Liver (tissue), 9 donors: ENCODE measurements around the gene ERBB4. TPM values are rescaled to one million over a fixed set of nuclear protein-coding genes. Genes with fewer than 3 reads are reported as not detected.

Experiments used
- DNase-seq: peaks from one replicate; pipeline ENCODE4 v3.0.0-alpha.2; 2017; ENCODE audit warnings: low spot score
- H3K27ac ChIP-seq, 2 donors: one replicate each; pipeline ENCODE4 v1.7.0; 2013; ENCODE audit warnings: inconsistent platforms in 2 of 2, low read length in 2 of 2, control low read depth in 1 of 2, low read depth in 1 of 2, mild to moderate bottlenecking in 1 of 2
- H3K27me3 ChIP-seq, 4 donors: one replicate each; pipeline versions ENCODE4 v1.6.1 to v1.7.0; 2013; ENCODE audit warnings: low read length in 3 of 4, inconsistent platforms in 1 of 4, mild to moderate bottlenecking in 1 of 4, moderate library complexity in 1 of 4; ENCODE audit not compliant: control insufficient read depth in 4 of 4, insufficient read depth in 4 of 4
- H3K36me3 ChIP-seq, 4 donors: one replicate each; pipeline versions ENCODE4 v1.6.1 to v1.7.0; 2013; ENCODE audit warnings: low read length in 3 of 4, mild to moderate bottlenecking in 3 of 4, low read depth in 1 of 4, moderate library complexity in 1 of 4; ENCODE audit not compliant: control insufficient read depth in 4 of 4, insufficient read depth in 3 of 4
- H3K4me1 ChIP-seq, 4 donors: one replicate each; pipeline versions ENCODE4 v1.6.1 to v1.7.0; 2013; ENCODE audit warnings: low read length in 3 of 4, mild to moderate bottlenecking in 3 of 4, moderate library complexity in 1 of 4; ENCODE audit not compliant: control insufficient read depth in 4 of 4, insufficient read depth in 4 of 4
- H3K4me3 ChIP-seq, 3 donors: one replicate each; pipeline versions ENCODE4 v1.6.1 to v1.7.0; 2013; ENCODE audit warnings: low read length in 3 of 3, control low read depth in 1 of 3, low read depth in 1 of 3, mild to moderate bottlenecking in 1 of 3
- H3K9ac ChIP-seq, 2 donors: one replicate each; pipeline ENCODE4 v1.7.0; 2013; ENCODE audit warnings: low read length in 2 of 2, mild to moderate bottlenecking in 2 of 2, moderate library complexity in 2 of 2, control low read depth in 1 of 2, low read depth in 1 of 2
- H3K9me3 ChIP-seq, 4 donors: one replicate each; pipeline versions ENCODE4 v1.6.1 to v1.7.0; 2013; ENCODE audit warnings: low read length in 3 of 4; ENCODE audit not compliant: control insufficient read depth in 4 of 4
- ATF3 ChIP-seq: IDR thresholded peaks from 2 replicates; pipeline ENCODE4 v1.6.1; 2016; ENCODE audit warnings: antibody characterized with exemption
- CTCF ChIP-seq: fragments of 150-350 bp; IDR thresholded peaks from 2 replicates; pipeline ENCODE4 v1.5.1; 2017; ENCODE audit warnings: improper control_type of control experiment, low read depth, low read length; ENCODE audit not compliant: missing input control
- EGR1 ChIP-seq, 2 donors: IDR thresholded peaks; 2 replicates each; pipeline ENCODE4 v1.6.1; 2016 to 2018; ENCODE audit warnings: antibody characterized with exemption in 2 of 2, low read depth in 2 of 2
- FOXA1 ChIP-seq: IDR thresholded peaks from 2 replicates; pipeline ENCODE4 v1.6.1; 2016; ENCODE audit warnings: antibody characterized with exemption
- GABPA ChIP-seq, 2 donors: IDR thresholded peaks in 1 of 2; conservative IDR thresholded peaks in 1 of 2; 2 replicates each; pipeline ENCODE4 v1.6.1; 2016; ENCODE audit warnings: antibody characterized with exemption in 2 of 2, mild to moderate bottlenecking in 1 of 2, moderate library complexity in 1 of 2
- HNF4A ChIP-seq, 2 donors: conservative IDR thresholded peaks; 2 replicates each; pipeline ENCODE4 v1.6.1; 2016; ENCODE audit warnings: antibody characterized with exemption in 2 of 2, mild to moderate bottlenecking in 2 of 2
- HNF4G ChIP-seq: IDR thresholded peaks from 2 replicates; pipeline ENCODE4 v1.6.1; 2016; ENCODE audit warnings: antibody characterized with exemption
- JUND ChIP-seq, 2 donors: IDR thresholded peaks; 2 replicates each; pipeline ENCODE4 v1.6.1; 2016; ENCODE audit warnings: antibody characterized with exemption in 2 of 2
- MAX ChIP-seq: IDR thresholded peaks from 2 replicates; pipeline ENCODE4 v1.6.1; 2016; ENCODE audit warnings: antibody characterized with exemption
- NR2F2 ChIP-seq: IDR thresholded peaks from 2 replicates; pipeline ENCODE4 v1.6.1; 2016; ENCODE audit warnings: antibody characterized with exemption
- RAD21 ChIP-seq, 2 donors: IDR thresholded peaks; 2 replicates each; pipeline ENCODE4 v1.6.1; 2016; ENCODE audit warnings: antibody characterized with exemption in 2 of 2, mild to moderate bottlenecking in 2 of 2
- RXRA ChIP-seq, 2 donors: IDR thresholded peaks; 2 replicates each; pipeline ENCODE4 v1.6.1; 2017 to 2018; ENCODE audit warnings: antibody characterized with exemption in 2 of 2, mild to moderate bottlenecking in 1 of 2
- SP1 ChIP-seq: IDR thresholded peaks from 2 replicates; pipeline ENCODE4 v1.6.1; 2018; ENCODE audit warnings: antibody characterized with exemption, mild to moderate bottlenecking
- TAF1 ChIP-seq: conservative IDR thresholded peaks from 2 replicates; pipeline ENCODE4 v1.6.1; 2016; ENCODE audit warnings: antibody characterized with exemption, mild to moderate bottlenecking
- YY1 ChIP-seq: IDR thresholded peaks from 2 replicates; pipeline ENCODE4 v1.6.1; 2016; ENCODE audit warnings: antibody characterized with exemption, mild to moderate bottlenecking
- ZBTB33 ChIP-seq: IDR thresholded peaks from 2 replicates; pipeline ENCODE4 v1.6.1; 2016; ENCODE audit warnings: antibody characterized with exemption
- WGBS: extraction: QIAGEN DNeasy Blood & Tissue Kit; methylation state at CpG from one replicate; pipeline ENCODE4 v1.1.7; 2013; 5-methylcytosine and 5-hydroxymethylcytosine counted together
- polyA plus RNA-seq, 2 donors: library from polyadenylated mRNA; stranded (reverse) in 1 of 2; unstranded in 1 of 2; fragments of 200-250 nt in 1 of 2; fragments of >200 nt in 1 of 2; fragmentation: Nextera tagmentation in 1 of 2; extraction: Ambion mirVana in 1 of 2; gene quantifications; one replicate each; pipeline versions ENCODE4 v1.2.1 to v1.2.3, GENCODE V29; 2013 to 2015
- total RNA-seq, 2 donors: library from RNA; depleted of rRNA; stranded (reverse); fragments of >200 nt; gene quantifications; one replicate each; pipeline ENCODE4 v1.2.3, GENCODE V29; 2014
- TF ChIP-seq, protein P1 (sequence below): IDR thresholded peaks from 2 replicates; pipeline ENCODE4 v1.6.1; 2016; ENCODE audit warnings: antibody characterized with exemption, mild to moderate bottlenecking
- donor health status: healthy.
- donor health status: healthy.
- donor health status: healthy.
- donor health status: healthy.
- donor health status: healthy.

ERBB4 gene
- total and polyA plus RNA-seq, 4 donors: 0.03 to 0.42 TPM; not detected in 2

DNA sequence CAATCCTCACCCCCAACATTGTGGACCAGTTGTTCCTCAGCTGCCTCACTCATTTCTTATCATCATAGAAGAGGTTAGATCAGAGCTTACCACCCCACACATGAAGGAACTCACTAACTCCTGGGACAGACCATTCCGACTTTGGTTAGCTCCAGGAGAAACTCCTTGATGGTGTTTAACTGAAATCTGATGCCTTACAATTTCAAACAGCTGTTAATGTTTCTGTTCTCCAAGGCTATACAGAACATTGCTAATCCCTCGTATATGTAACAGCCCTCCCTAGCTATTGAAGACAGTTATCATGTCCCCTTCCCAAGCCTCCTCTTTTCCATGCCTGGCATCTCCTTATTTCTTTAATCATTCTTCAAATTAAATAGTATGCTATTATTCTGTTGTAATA is 14.8 kb downstream of the ERBB4 start:
- DNase-seq: no peak
- Histone ChIP-seq H3K9me3 (no peaks in the 10 kb centered on the region), H3K4me1 (no peaks in the 10 kb centered on the region), H3K9ac (no peak overlapping the region), H3K27me3 (no peaks in the 10 kb centered on the region), H3K27ac (no peak overlapping the region), H3K36me3 (no peaks in the 10 kb centered on the region), H3K4me3 (no peak overlapping the region)
- TF ChIP-seq ATF3 (no peak), MAX (no peak), FOXA1 (no peak), HNF4A (conservative IDR thresholded peaks at IDR 0.05) (no peak)
- WGBS: 58% methylated on average over 2 of the region's 2 CpGs

DNA sequence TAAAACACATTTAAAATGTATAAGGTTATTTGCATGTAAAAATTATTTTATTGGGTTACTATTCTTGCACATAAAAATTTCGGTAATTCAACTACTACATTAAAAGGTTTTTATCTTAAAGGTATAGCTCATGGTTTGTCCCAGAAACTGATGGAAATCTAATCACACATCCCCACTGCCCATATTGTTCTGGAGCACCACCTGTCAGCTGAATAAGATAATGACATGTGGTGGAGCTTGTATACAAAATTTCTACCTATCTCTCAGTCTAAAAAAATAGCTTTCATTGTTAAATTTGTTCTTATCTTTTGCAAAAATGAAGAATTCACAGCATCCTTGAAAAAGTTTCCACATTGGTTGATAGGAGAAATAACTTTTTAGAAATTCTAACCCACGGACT is 18.3 kb downstream of the ERBB4 start:
- H3K4me1 ChIP-seq: no peaks in the 10 kb centered on the region
- TF ChIP-seq, protein P1, sequence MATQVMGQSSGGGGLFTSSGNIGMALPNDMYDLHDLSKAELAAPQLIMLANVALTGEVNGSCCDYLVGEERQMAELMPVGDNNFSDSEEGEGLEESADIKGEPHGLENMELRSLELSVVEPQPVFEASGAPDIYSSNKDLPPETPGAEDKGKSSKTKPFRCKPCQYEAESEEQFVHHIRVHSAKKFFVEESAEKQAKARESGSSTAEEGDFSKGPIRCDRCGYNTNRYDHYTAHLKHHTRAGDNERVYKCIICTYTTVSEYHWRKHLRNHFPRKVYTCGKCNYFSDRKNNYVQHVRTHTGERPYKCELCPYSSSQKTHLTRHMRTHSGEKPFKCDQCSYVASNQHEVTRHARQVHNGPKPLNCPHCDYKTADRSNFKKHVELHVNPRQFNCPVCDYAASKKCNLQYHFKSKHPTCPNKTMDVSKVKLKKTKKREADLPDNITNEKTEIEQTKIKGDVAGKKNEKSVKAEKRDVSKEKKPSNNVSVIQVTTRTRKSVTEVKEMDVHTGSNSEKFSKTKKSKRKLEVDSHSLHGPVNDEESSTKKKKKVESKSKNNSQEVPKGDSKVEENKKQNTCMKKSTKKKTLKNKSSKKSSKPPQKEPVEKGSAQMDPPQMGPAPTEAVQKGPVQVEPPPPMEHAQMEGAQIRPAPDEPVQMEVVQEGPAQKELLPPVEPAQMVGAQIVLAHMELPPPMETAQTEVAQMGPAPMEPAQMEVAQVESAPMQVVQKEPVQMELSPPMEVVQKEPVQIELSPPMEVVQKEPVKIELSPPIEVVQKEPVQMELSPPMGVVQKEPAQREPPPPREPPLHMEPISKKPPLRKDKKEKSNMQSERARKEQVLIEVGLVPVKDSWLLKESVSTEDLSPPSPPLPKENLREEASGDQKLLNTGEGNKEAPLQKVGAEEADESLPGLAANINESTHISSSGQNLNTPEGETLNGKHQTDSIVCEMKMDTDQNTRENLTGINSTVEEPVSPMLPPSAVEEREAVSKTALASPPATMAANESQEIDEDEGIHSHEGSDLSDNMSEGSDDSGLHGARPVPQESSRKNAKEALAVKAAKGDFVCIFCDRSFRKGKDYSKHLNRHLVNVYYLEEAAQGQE: no peak
- no peak for TF ChIP-seq RAD21 (IDR thresholded peaks at IDR 0.05)
- no peak for TF ChIP-seq CTCF
- no peak for TF ChIP-seq RXRA (IDR thresholded peaks at IDR 0.05)
- TF ChIP-seq MAX: no peak
- TF ChIP-seq SP1: no peak
- no peak for TF ChIP-seq EGR1 (IDR thresholded peaks at IDR 0.05; ENCODE audit: low read depth in 2 of 2)
- no peak for TF ChIP-seq JUND (IDR thresholded peaks at IDR 0.05)
- H3K9ac ChIP-seq: no peak overlapping the region
- H3K4me3 ChIP-seq: no peak overlapping the region
- H3K9me3 ChIP-seq: no peaks in the 10 kb centered on the region
- no peak overlapping the region for H3K27ac ChIP-seq
- H3K36me3 ChIP-seq: no peaks in the 10 kb centered on the region
- H3K27me3 ChIP-seq: no peaks in the 10 kb centered on the region
- 23% methylated on average over 2 of the region's 2 CpGs for WGBS
- DNase-seq: no peak

GRCh38 chr2:212517693-212518092 is 20.9 kb downstream of the ERBB4 start:
- Histone ChIP-seq H3K4me1 (no peaks in the 10 kb centered on the region), H3K4me3 (no peak overlapping the region), H3K9me3 (no peaks in the 10 kb centered on the region), H3K27me3 (no peaks in the 10 kb centered on the region), H3K36me3 (no peaks in the 10 kb centered on the region), H3K27ac (no peak overlapping the region), H3K9ac (no peak overlapping the region)
- WGBS: 91% methylated on average over 1 of the region's 1 CpG
- no peak for DNase-seq
- TF ChIP-seq YY1 (no peak), HNF4G (no peak), MAX (no peak), CTCF (no peak), NR2F2 (no peak), FOXA1 (no peak), TAF1 (no peak), ZBTB33 (no peak), RXRA (IDR thresholded peaks at IDR 0.05) (no peak), GABPA (IDR thresholded peaks at IDR 0.05 in 1 of 2, conservative IDR thresholded peaks at IDR 0.05 in 1 of 2) (no peak)
